ENCODE measurements around the gene PRKN. TPM values are rescaled to one million over a fixed set of nuclear protein-coding genes. Genes with fewer than 3 reads are reported as not detected.

The PRKN gene
- total RNA-seq, 6 experiments from 2014 or later: 0.32 TPM; not detected in 5

GRCh38 chr6:161347988-161348627 is 1379.5 kb downstream of the PRKN start:
- peaks cover 6% of the 10 kb centered on the region for H3K27me3 Mint-ChIP-seq (ENCODE audit: insufficient read depth)
- TF ChIP-seq CTCF (IDR thresholded peaks at IDR 0.05): no peak
- DNase-seq: no peak
- H3K36me3 Mint-ChIP-seq (ENCODE audit: low read depth): no peaks in the 10 kb centered on the region
- H3K27ac Mint-ChIP-seq: no peak overlapping the region
- H3K9me3 Mint-ChIP-seq: no peaks in the 10 kb centered on the region
- no peaks in the 10 kb centered on the region for H3K4me1 Mint-ChIP-seq (ENCODE audit: low read depth)
- no peak overlapping the region for H3K4me3 Mint-ChIP-seq

GRCh38 chr6:161347125-161347524 is 1380.4 kb downstream of the PRKN start:
- Mint-ChIP-seq H3K36me3 (ENCODE audit: low read depth) (no peaks in the 10 kb centered on the region), H3K27me3 (ENCODE audit: insufficient read depth) (peaks cover 6% of the 10 kb centered on the region), H3K27ac (no peak overlapping the region), H3K4me1 (ENCODE audit: low read depth) (no peaks in the 10 kb centered on the region), H3K9me3 (no peaks in the 10 kb centered on the region), H3K4me3 (no peak overlapping the region)
- no peak for TF ChIP-seq CTCF (IDR thresholded peaks at IDR 0.05)
- DNase-seq: no peak

DNA sequence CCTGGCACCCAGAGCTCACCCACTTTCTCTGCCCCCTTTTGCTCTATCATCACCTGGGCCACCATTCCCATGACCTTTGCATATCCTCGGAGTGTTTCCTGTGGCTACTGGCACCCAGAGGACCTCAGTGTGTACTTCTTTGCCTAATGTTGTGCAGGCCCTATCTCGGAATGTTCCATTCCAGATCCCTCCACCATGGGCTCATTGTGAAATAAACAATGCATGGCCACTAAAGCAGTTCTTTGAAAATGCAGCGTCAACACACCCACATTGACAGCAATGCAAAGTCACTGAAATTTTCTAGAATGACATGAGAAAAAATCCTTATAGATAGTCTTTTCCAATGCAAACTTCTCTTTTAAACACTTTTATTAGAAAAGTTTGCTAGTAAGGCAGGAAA is 1380.8 kb downstream of the PRKN start:
- Mint-ChIP-seq H3K27me3 (ENCODE audit: insufficient read depth) (peaks cover 6% of the 10 kb centered on the region), H3K36me3 (ENCODE audit: low read depth) (no peaks in the 10 kb centered on the region), H3K4me3 (no peak overlapping the region), H3K4me1 (ENCODE audit: low read depth) (no peaks in the 10 kb centered on the region), H3K27ac (no peak overlapping the region), H3K9me3 (no peaks in the 10 kb centered on the region)
- TF ChIP-seq CTCF (IDR thresholded peaks at IDR 0.05): no peak
- DNase-seq: no peak

GRCh38 chr6:161344626-161345025 is 1382.9 kb downstream of the PRKN start:
- H3K36me3 Mint-ChIP-seq (ENCODE audit: low read depth): no peaks in the 10 kb centered on the region
- H3K27me3 Mint-ChIP-seq (ENCODE audit: insufficient read depth): peaks cover 6% of the 10 kb centered on the region
- no peak for TF ChIP-seq CTCF (IDR thresholded peaks at IDR 0.05)
- H3K4me1 Mint-ChIP-seq (ENCODE audit: low read depth): no peaks in the 10 kb centered on the region
- H3K9me3 Mint-ChIP-seq: no peaks in the 10 kb centered on the region
- no peak overlapping the region for H3K27ac Mint-ChIP-seq
- H3K4me3 Mint-ChIP-seq: no peak overlapping the region
- no peak for DNase-seq

- Mint-ChIP-seq H3K4me3 (no peak overlapping the region), H3K36me3 (ENCODE audit: low read depth) (no peaks in the 10 kb centered on the region), H3K9me3 (no peaks in the 10 kb centered on the region), H3K27me3 (ENCODE audit: insufficient read depth) (peaks cover 3% of the 10 kb centered on the region; the same call in 1 of the 2 replicates), H3K27ac (no peak overlapping the region), H3K4me1 (ENCODE audit: low read depth) (no peaks in the 10 kb centered on the region)
- no peak for TF ChIP-seq CTCF (IDR thresholded peaks at IDR 0.05)
- DNase-seq: no peak
Measured at GRCh38 chr6:161342039-161342438, 1385.5 kb downstream of the PRKN start.
